Measurements from ENCODE around the gene EOGT.

DNA sequence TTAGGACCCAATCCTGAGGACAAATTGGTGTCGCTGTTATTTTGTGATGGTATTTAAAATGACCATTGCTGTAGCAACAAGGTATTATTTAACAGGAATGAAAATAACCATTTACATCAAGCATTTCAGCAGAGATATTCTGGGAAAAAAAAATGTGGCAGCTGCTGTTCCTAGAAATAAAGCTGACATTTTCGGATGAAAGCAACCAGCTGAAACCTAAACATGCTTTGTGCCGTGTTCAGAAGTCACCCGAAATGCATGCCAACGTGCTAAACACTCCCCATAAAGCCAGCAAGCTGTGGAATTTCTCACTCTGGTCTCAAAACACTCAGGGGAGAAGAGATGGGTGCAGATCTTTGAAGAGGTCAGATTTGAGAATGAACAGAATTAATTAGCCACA, 49.6 kb downstream of the EOGT start:
- TF ChIP-seq, protein P1, sequence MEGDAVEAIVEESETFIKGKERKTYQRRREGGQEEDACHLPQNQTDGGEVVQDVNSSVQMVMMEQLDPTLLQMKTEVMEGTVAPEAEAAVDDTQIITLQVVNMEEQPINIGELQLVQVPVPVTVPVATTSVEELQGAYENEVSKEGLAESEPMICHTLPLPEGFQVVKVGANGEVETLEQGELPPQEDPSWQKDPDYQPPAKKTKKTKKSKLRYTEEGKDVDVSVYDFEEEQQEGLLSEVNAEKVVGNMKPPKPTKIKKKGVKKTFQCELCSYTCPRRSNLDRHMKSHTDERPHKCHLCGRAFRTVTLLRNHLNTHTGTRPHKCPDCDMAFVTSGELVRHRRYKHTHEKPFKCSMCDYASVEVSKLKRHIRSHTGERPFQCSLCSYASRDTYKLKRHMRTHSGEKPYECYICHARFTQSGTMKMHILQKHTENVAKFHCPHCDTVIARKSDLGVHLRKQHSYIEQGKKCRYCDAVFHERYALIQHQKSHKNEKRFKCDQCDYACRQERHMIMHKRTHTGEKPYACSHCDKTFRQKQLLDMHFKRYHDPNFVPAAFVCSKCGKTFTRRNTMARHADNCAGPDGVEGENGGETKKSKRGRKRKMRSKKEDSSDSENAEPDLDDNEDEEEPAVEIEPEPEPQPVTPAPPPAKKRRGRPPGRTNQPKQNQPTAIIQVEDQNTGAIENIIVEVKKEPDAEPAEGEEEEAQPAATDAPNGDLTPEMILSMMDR (conservative IDR thresholded peaks at IDR 0.05; ENCODE audit: low read depth, low read length) = no peak
- no peak for TF ChIP-seq EZH2 (IDR thresholded peaks at IDR 0.05; ENCODE audit: borderline replicate concordance, low read depth, low read length, poor library complexity, severe bottlenecking)
